NCI-H2029 (cell line): Measurements from ENCODE around the gene CHL1.
"Not testable (repeated sequence)": the region's sequence is repeated elsewhere in the genome, so short reads cannot be mapped to it uniquely, and the experiment has no call there.

Experiments used
- DNase-seq: peaks from one replicate; lab custom pipeline; 2025; lab: John Stamatoyannopoulos, UW

Gene CHL1

GRCh38 chr3:341998-342397 is 145.4 kb downstream of the CHL1 start:
- no peak for DNase-seq

GRCh38 chr3:346186-346585 is 149.6 kb downstream of the CHL1 start:
- DNase-seq: no peak

GRCh38 chr3:347581-347980 is 151.0 kb downstream of the CHL1 start:
- DNase-seq: no peak

DNA sequence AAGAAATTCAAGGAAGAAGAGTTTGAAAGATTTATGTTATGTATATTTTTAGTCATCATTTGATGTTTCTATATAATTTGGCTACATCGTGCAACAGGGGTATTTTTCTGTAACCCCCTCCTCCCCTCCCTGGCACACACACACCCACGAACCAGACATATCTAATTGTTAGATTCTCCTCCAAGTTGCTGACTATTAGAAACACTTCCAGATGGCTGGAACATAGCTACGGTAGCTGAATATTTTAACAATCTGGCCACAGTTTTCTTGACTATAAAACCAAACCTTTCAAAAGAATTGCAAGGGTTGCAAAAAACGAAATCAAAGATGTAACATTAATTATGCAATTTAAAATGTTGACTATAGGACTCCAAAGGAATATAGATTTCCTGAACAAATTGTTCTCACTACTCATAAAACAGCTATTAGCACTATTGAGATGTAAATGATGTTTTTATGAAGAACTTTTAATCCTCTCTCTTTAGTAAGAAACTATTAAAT is 154.4 kb downstream of the CHL1 start:
- no peak for DNase-seq

DNA sequence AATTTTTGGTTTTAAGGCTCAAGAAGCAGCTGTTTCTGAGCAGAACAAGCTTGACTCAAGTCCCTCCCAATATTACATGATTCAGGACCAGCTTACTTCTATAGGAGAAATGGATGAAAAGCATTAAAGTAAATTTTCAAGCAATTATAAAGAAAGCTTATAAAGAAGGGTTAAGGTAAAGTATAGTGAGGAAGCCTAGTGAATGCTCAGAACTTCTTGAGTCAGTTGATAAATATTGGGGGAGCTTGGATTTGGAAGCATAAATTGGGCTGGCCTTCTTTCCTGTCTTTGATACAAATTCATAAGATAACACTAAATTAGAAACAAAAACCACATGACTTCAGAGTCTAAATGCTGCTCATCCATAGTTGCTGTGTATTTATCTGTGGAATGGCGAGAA is 156.0 kb downstream of the CHL1 start:
- no peak for DNase-seq

- no peak for DNase-seq
These were observed 156.7 kb downstream of the CHL1 start for GRCh38 chr3:353191-353739.

- peak; percentile 40 for DNase-seq
These were observed 157.9 kb downstream of the CHL1 start for GRCh38 chr3:354432-354831.

DNA sequence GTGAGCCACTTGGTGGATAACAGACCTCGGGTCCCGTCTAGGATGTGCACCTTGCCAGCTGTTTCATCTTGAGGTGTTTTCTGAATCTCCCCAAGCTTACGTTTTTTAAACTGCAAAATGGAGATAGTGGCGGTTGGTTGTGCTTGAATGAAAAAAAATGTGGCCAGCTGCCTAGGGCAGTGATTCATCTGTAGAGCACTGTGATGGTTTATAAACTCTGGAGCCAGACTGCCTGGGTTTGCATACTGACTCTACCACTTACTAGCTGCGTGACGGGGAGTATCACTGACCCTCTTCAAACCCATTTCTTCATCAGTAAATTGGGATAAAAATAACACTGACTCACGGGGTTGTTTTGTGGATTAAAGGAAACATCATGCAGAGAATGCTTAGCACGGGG is 159.1 kb downstream of the CHL1 start:
- no peak for DNase-seq

DNA sequence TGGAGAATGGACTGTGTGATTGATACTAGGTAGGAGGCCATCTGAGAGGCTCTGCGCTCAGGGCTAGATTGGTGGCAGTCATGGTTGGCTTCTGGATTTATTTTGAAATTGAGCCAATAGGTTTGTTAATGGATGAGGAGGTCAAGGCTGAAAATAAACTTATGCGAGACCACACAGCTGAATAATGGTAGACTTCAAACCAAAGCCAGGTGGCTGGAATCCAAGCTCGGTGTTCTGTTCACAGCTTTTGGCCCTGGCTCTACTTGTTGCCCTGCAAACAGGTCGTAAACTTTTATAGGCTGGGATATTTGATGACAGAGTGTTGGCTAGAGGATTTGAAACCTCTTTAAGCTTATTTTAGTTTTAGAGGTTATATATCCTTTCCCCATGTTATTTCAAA is 160.4 kb downstream of the CHL1 start:
- DNase-seq: peak; percentile 65

DNA sequence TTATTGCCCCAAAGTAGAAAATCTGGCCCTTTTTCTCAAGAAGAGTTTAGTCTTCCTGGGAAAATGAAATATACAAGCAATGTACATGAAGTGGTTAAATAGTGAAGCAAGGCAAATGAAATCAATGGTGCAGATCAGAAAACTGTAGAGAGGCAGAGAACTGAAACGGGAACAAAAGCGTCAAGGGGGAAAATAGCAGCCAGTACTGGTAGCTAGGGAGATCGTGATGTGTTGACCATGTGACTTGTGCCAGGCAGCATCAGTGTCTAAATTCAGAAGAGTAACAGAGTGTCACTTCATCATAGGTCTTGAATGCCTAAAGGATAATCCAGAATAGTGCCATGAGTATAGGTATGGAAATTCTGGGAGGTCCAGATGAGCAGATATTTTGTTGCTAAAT is 163.1 kb downstream of the CHL1 start:
- no peak for DNase-seq

- no peak for DNase-seq
These were observed 166.2 kb downstream of the CHL1 start for GRCh38 chr3:362681-363338.

DNA sequence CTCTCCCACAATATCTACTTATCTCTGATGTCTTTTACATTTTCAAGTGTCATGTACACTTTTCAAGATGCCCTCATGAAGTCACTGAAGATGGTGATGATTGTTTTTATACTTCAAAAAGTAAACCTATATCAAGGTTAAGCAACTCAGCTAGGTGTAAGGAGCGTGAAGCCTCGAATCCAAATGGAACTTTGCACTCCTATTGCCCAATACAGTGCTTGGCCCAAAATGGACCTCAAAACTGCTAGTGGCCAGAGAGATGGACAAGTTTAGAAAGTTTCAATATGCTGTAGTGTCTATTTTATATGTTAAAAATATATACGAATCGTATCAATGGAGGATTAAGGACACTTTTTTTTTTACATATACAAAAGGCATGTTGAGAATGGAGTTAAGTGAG is 167.7 kb downstream of the CHL1 start:
- DNase-seq: no peak

GRCh38 chr3:365268-365667 is 168.7 kb downstream of the CHL1 start:
- no peak for DNase-seq

- not testable (repeated sequence) for DNase-seq
These were observed 169.7 kb downstream of the CHL1 start for GRCh38 chr3:366253-366652.

- no peak for DNase-seq
These were observed 176.7 kb downstream of the CHL1 start for GRCh38 chr3:373193-373779.

GRCh38 chr3:374459-374858 is 177.9 kb downstream of the CHL1 start:
- no peak for DNase-seq

- DNase-seq: peak; percentile 14
These were observed 180.6 kb downstream of the CHL1 start for GRCh38 chr3:377158-377561.

GRCh38 chr3:380801-381200 is 184.2 kb downstream of the CHL1 start:
- no peak for DNase-seq

DNA sequence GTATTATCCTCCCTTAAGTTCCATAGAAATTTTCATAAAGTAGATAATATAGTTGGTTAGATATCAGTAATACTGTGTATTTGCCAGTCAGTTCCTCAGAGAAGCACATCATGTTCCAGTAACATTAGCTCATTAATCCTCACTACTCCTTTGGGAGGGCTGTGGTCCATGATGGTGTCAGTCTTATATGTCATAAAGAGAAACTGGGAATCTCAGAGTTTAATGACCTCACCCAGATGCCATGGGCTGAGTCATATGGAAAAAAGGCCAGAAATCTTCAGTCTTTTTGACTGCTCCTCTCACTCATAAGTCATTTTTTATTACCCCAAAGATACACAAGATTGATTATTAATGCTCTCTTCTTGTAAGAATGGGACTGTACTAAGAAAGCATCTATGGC is 188.6 kb downstream of the CHL1 start:
- DNase-seq: no peak

DNA sequence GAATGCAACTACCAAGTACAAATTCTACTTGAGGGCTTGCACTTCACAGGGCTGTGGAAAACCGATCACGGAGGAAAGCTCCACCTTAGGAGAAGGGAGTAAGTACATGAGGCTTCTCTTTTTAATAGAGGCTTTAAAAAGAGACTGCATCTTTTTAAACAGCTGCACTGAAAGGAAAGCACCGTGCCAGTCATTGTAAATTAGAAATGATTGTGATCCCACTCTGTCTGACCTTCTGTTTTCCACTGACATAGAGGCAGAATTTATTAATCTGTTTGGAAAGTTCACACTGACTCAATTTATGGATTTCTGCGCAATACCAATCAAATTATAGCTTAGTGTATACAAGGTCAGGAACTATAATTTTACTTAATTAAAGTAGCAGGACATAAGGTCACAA is 198.2 kb downstream of the CHL1 start:
- DNase-seq: no peak

DNA sequence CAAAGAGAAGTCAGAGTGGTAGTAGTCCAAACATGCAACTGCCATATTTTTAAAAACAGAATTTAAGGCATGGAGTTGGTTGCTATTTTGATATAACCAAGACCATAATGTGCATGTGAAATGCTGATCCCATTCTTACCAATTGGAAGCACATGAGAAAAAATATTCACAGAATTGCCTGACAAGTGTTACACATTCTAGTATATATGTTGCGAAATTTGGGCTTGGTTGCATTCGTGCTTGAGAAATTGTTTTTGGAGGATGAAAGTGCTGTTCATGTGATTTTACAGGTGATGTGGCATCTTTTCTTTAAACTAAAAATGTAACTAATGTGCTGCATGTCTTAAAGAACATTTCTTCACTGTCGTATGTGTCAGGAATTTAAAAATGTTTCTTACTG is 199.7 kb downstream of the CHL1 start:
- no peak for DNase-seq

DNA sequence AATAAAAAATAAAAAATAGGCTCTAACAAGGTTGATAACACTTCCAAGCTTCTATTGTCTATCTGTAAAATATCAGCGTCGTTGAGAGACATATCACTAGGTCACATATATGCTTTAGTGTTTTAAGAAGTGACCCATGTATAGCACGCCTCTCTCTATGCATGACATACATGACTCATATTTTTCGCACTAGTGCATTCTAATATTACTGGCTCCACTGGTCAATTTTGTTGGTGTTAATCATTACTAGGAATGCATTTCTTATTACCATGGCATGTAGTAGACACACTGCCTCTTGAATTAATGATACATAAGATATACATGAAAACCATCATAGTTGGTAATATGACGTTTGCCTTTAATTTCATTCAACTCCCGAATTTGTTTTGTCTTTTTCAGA is 203.1 kb downstream of the CHL1 start:
- no peak for DNase-seq

DNA sequence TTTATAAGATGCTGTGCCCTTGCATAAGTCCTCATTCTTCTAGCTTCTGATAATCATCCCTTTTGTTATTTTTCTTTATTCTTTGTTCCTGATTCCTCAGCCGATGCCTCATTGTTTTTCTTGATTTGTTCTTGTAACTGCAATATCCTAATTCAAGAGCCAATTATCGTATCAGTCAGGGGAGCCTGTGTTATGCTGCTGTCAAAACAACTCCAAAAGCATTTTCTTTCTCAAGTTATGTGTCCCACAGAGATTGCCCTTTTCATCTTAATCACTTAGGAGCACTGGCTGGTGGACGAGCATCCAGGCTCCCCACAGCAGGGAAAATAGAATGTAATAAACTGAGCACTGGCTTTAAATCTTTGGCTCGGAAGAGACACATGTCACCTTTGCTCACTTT is 207.3 kb downstream of the CHL1 start:
- no peak for DNase-seq

GRCh38 chr3:409011-409410 is 212.4 kb downstream of the CHL1 start:
- DNase-seq: no peak
